A549 (cell line): Measurements from ENCODE around the gene HCFC2.

Experiments
- EP300 ChIP-seq, 2 experiments: fragments of >200 bp; sonication (Bioruptor Twin); formaldehyde crosslinking; IDR thresholded peaks; 2 replicates in 1 of 2; 3 replicates in 1 of 2; pipeline ENCODE4 v1.6.1; 2016 to 2017
- TF ChIP-seq, protein P1 (sequence below): fragments of >200 bp; sonication (Bioruptor Twin); formaldehyde crosslinking; IDR thresholded peaks from 3 replicates; pipeline ENCODE4 v1.5.1; 2016

DNA sequence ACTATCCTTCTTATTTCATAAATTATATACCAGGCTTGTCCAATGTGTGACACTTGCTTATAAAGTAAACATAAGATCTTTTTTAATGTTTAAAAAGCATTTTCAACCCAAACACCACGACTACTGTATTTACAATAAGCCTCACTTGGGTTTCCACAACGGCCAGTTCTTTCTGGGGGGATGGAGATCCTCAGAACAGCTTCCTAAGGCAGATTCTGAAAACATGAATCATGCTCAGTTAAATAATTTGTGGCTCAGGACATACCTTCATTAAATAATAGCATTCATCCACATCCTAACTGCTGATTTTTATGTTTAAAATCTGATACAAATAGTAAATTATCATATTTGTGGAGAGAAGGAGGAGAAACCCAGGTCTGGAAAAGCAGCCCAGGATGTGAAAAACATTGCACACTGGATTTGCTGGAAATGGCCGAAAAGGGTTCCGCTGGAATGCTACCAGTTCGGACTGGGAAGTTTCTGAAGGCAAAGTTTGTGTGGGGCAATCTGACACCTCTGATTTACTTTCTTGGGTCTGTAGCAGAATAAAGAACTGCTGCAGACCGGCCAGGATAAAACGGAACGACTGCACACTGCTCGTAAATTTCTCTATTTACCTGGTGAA lies 14.9 kb upstream of the HCFC2 start:
- TF ChIP-seq, protein P1, sequence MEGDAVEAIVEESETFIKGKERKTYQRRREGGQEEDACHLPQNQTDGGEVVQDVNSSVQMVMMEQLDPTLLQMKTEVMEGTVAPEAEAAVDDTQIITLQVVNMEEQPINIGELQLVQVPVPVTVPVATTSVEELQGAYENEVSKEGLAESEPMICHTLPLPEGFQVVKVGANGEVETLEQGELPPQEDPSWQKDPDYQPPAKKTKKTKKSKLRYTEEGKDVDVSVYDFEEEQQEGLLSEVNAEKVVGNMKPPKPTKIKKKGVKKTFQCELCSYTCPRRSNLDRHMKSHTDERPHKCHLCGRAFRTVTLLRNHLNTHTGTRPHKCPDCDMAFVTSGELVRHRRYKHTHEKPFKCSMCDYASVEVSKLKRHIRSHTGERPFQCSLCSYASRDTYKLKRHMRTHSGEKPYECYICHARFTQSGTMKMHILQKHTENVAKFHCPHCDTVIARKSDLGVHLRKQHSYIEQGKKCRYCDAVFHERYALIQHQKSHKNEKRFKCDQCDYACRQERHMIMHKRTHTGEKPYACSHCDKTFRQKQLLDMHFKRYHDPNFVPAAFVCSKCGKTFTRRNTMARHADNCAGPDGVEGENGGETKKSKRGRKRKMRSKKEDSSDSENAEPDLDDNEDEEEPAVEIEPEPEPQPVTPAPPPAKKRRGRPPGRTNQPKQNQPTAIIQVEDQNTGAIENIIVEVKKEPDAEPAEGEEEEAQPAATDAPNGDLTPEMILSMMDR, result no peak
- TF ChIP-seq EP300 (IDR thresholded peaks at IDR 0.05), result no peak
